HT1080 (cell line): ENCODE data around the gene SLC8A1. TPM values are rescaled to one million over a fixed set of nuclear protein-coding genes. Genes with fewer than 3 reads are reported as not detected.

Experiments used
- DNase-seq: peaks from one replicate; pipeline ENCODE4 v3.0.0-alpha.2; 2015; ENCODE audit warnings: low read depth
- total RNA-seq: library from RNA; depleted of rRNA; stranded (reverse); fragments of >200 nt; shearing (Covaris generic); gene quantifications from 2 replicates; pipeline ENCODE4 v1.2.3, GENCODE V29; 2014

Gene SLC8A1
- total RNA-seq, 1 experiment from 2014 or later: 8.8 TPM

- no peak for DNase-seq
These were observed 136.2 kb downstream of the SLC8A1 start for GRCh38 chr2:40315683-40316082.

GRCh38 chr2:40311026-40311425 is 140.9 kb downstream of the SLC8A1 start:
- DNase-seq: no peak

- DNase-seq: no peak
These were observed 141.6 kb downstream of the SLC8A1 start for GRCh38 chr2:40310303-40310702.

GRCh38 chr2:40304340-40304739 is 147.6 kb downstream of the SLC8A1 start:
- DNase-seq: no peak

- no peak for DNase-seq
These were observed 148.1 kb downstream of the SLC8A1 start for GRCh38 chr2:40303746-40304145.

- DNase-seq: no peak
These were observed 149.1 kb downstream of the SLC8A1 start for GRCh38 chr2:40302751-40303325.

- no peak for DNase-seq
These were observed 151.5 kb downstream of the SLC8A1 start for GRCh38 chr2:40300391-40300790.

- DNase-seq: no peak
These were observed 152.1 kb downstream of the SLC8A1 start for GRCh38 chr2:40299781-40300180.

GRCh38 chr2:40299173-40299572 is 152.7 kb downstream of the SLC8A1 start:
- DNase-seq: no peak

GRCh38 chr2:40298026-40298425 is 153.9 kb downstream of the SLC8A1 start:
- DNase-seq: no peak

- no peak for DNase-seq
These were observed 159.6 kb downstream of the SLC8A1 start for GRCh38 chr2:40292291-40292690.

- no peak for DNase-seq
These were observed 162.0 kb downstream of the SLC8A1 start for GRCh38 chr2:40289771-40290404.

- DNase-seq: no peak
These were observed 164.1 kb downstream of the SLC8A1 start for GRCh38 chr2:40287773-40288172.

GRCh38 chr2:40287195-40287594 is 164.7 kb downstream of the SLC8A1 start:
- no peak for DNase-seq

- DNase-seq: no peak
These were observed 165.2 kb downstream of the SLC8A1 start for GRCh38 chr2:40286721-40287120.

GRCh38 chr2:40285391-40285790 is 166.5 kb downstream of the SLC8A1 start:
- no peak for DNase-seq

- DNase-seq: no peak
These were observed 167.1 kb downstream of the SLC8A1 start for GRCh38 chr2:40284797-40285196.

GRCh38 chr2:40283111-40283909 is 168.6 kb downstream of the SLC8A1 start:
- no peak for DNase-seq

- DNase-seq: no peak
These were observed 169.5 kb downstream of the SLC8A1 start for GRCh38 chr2:40282428-40282827.

- DNase-seq: peak; percentile 33
These were observed 170.6 kb downstream of the SLC8A1 start for GRCh38 chr2:40281021-40281940.

- DNase-seq: no peak
These were observed 172.4 kb downstream of the SLC8A1 start for GRCh38 chr2:40279482-40279881.

GRCh38 chr2:40279001-40279400 is 172.9 kb downstream of the SLC8A1 start:
- no peak for DNase-seq
